Caco-2 (cell line): Measurements from ENCODE around the gene SMIM38. TPM values are rescaled to one million over a fixed set of nuclear protein-coding genes. Genes with fewer than 3 reads are reported as not detected.

Experiments
- BruUV-seq: library from RNA; stranded (reverse); fragments of 400-500 nt; replicated peaks from 2 replicates; lab custom pipeline; 2021; lab: Mats Ljungman, UMichigan
- CTCF ChIA-PET: fragments of 300-600 bp; sonication (Branson Sonifier 250); formaldehyde crosslinking; loops from one replicate; lab custom pipeline; 2022; ENCODE audit warnings: antibody characterized with exemption; lab: Charles Lee
- POLR2A ChIA-PET: fragments of 300-600 bp; sonication (Branson Sonifier 250); formaldehyde crosslinking; loops from one replicate; lab custom pipeline; 2022; ENCODE audit warnings: antibody characterized with exemption; lab: Charles Lee
- DNase-seq, 2 experiments: peaks; one replicate each; pipeline versions ENCODE4 v3.0.0 to v3.0.0-alpha.2; 2020 to 2022
- H3K27me3 ChIP-seq: replicated peaks from 2 replicates; pipeline ENCODE4 v1.6.0; 2011; ENCODE audit warnings: low read length; ENCODE audit not compliant: control insufficient read depth, insufficient read depth
- H3K36me3 ChIP-seq: 2 replicates; pipeline ENCODE4 v1.5.1; 2011; ENCODE audit warnings: low read length; ENCODE audit not compliant: control insufficient read depth, insufficient read depth
- H3K4me1 ChIP-seq: fragments of 250-450 bp; sonication (Bioruptor Pico); 2 replicates; pipeline ENCODE4 v1.5.1; 2020; ENCODE audit warnings: mild to moderate bottlenecking
- H3K4me3 ChIP-seq: 2 replicates; pipeline ENCODE4 v1.5.1; 2011; ENCODE audit warnings: low read depth, mild to moderate bottlenecking, control low read depth, low read length
- H3K9me3 ChIP-seq: fragments of 250-450 bp; sonication (Bioruptor Pico); 2 replicates; pipeline ENCODE4 v1.5.1; 2020; ENCODE audit warnings: mild to moderate bottlenecking, moderate library complexity
- H3K27ac Mint-ChIP-seq: one replicate; pipeline ENCODE4 v1.8.0; 2022; ENCODE audit warnings: mixed read lengths; ENCODE audit not compliant: unreplicated experiment
- H3K27me3 Mint-ChIP-seq: one replicate; pipeline ENCODE4 v1.8.0; 2022; ENCODE audit warnings: mixed read lengths; ENCODE audit not compliant: insufficient read depth, unreplicated experiment
- H3K36me3 Mint-ChIP-seq: one replicate; pipeline ENCODE4 v1.8.0; 2022; ENCODE audit warnings: mild to moderate bottlenecking, mixed read lengths; ENCODE audit not compliant: insufficient read depth, unreplicated experiment
- H3K4me1 Mint-ChIP-seq: one replicate; pipeline ENCODE4 v1.8.0; 2022; ENCODE audit warnings: low read depth, mixed read lengths; ENCODE audit not compliant: unreplicated experiment
- H3K4me3 Mint-ChIP-seq: one replicate; pipeline ENCODE4 v1.8.0; 2022; ENCODE audit warnings: mild to moderate bottlenecking, moderate library complexity, mixed read lengths; ENCODE audit not compliant: unreplicated experiment
- H3K9me3 Mint-ChIP-seq: one replicate; pipeline ENCODE4 v1.8.0; 2022; ENCODE audit warnings: mixed read lengths; ENCODE audit not compliant: unreplicated experiment
- intact Hi-C: fragments of 100-400 bp; cut with micrococcal nuclease; formaldehyde crosslinking; loops from one replicate; pipeline ENCODE4 v1.10.0; 2022; ENCODE audit not compliant: unreplicated experiment
- total RNA-seq: library from RNA; stranded (reverse); gene quantifications from 2 replicates; pipeline ENCODE4 v1.2.3, GENCODE V29; 2022
- TF ChIP-seq, protein P1 (sequence below), 2 experiments: fragments of 200-600 bp in 1 of 2; IDR thresholded peaks; 1 replicate in 1 of 2; 2 replicates in 1 of 2; pipeline versions ENCODE4 v1.5.1 to v1.8.0; 2011 to 2022; ENCODE audit warnings: antibody characterized with exemption in 1 of 2, control low read depth in 1 of 2, inconsistent platforms in 1 of 2, low read depth in 1 of 2, low read length in 1 of 2, mild to moderate bottlenecking in 1 of 2, moderate library complexity in 1 of 2; ENCODE audit not compliant: insufficient read depth in 1 of 2, severe bottlenecking in 1 of 2, unreplicated experiment in 1 of 2

The SMIM38 gene
- total RNA-seq, 1 experiment from 2014 or later = 0.66 TPM

DNA sequence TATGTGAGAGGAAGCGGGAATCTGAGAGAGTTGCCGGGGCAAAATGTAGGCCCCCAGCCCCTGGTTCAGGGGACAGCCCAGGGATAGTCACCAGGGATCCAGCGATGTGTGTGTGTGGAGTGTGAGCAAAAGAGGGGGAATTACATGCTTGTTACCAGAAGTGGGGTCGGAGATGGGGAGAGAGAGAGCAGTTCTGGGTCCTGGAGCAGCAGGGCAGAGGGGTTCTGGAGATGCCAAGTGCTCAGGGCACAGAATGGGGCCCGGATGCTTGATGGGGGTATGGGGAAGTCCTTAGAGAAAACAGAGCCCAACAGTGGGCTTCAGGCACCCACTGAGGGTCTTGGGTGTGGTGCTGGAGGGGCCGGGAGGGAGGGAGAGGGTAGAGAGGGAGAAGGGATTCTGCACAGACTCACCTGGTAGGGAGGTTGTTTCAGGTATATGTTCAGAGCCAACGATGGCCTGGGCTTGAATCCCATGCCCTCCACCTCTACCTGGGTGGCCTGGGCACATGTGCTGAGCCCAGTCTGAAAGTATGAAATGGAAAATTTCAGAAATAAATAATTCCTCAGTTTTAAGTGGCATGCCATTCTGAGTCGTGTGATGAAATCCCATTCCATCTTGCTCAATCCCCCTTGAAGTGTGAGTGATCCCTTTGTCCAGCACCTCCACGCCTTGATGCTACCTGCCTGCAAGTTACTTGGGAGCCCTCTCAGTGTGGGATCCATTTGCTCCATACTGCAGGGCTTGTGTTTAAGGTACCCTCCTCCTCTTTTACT lies 12.4 kb downstream of the SMIM38 start:
- BruUV-seq = no TSS peak
- CTCF ChIA-PET = no interaction called here
- H3K4me1 Mint-ChIP-seq = peaks cover 8% of the 10 kb centered on the region

DNA sequence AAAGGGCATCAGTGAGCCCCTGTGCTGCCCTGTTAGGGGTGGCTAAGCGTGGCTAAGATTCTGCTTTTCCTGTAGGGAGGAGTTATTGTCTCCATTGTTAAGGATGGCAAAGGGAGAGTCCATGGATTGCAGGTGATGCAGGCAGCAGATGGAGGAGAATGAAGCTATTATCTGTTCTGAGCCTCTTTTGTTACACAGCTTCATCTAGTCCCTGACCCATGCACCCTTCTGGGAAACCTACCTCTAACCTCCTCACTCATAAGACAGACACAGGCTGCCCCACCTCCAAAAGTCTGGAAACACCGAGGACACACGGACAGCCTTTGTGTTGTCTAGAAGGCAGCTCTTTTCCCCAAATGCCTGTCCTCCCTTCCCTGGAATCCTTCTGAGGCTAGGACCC lies 13.7 kb downstream of the SMIM38 start:
- Mint-ChIP-seq H3K27ac (no peak overlapping the region), H3K4me1 (peaks cover 8% of the 10 kb centered on the region), H3K36me3 (no peaks in the 10 kb centered on the region), H3K9me3 (no peaks in the 10 kb centered on the region), H3K4me3 (no peak overlapping the region), H3K27me3 (no peaks in the 10 kb centered on the region)
- ChIA-PET CTCF (no interaction called here), POLR2A (no interaction called here)
- peaks cover 16% of the 10 kb centered on the region for H3K4me1 ChIP-seq
- H3K4me3 ChIP-seq = no peak overlapping the region
- H3K9me3 ChIP-seq = peaks cover 8% of the 10 kb centered on the region; the same call in 1 of the 2 replicates
- no peak for DNase-seq
- intact Hi-C loops = no loop called here
- TF ChIP-seq, protein P1, sequence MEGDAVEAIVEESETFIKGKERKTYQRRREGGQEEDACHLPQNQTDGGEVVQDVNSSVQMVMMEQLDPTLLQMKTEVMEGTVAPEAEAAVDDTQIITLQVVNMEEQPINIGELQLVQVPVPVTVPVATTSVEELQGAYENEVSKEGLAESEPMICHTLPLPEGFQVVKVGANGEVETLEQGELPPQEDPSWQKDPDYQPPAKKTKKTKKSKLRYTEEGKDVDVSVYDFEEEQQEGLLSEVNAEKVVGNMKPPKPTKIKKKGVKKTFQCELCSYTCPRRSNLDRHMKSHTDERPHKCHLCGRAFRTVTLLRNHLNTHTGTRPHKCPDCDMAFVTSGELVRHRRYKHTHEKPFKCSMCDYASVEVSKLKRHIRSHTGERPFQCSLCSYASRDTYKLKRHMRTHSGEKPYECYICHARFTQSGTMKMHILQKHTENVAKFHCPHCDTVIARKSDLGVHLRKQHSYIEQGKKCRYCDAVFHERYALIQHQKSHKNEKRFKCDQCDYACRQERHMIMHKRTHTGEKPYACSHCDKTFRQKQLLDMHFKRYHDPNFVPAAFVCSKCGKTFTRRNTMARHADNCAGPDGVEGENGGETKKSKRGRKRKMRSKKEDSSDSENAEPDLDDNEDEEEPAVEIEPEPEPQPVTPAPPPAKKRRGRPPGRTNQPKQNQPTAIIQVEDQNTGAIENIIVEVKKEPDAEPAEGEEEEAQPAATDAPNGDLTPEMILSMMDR (IDR thresholded peaks at IDR 0.05; ENCODE audit: insufficient read depth in 1 of 2, low read depth in 1 of 2, low read length in 1 of 2, severe bottlenecking in 1 of 2, unreplicated experiment in 1 of 2) = no peak
- no peaks in the 10 kb centered on the region for H3K27me3 ChIP-seq
- BruUV-seq = no TSS peak
- H3K36me3 ChIP-seq = no peaks in the 10 kb centered on the region

More for the DNA sequence above, 12.4 kb downstream of the SMIM38 start:
- H3K27ac Mint-ChIP-seq = no peak overlapping the region
- Histone ChIP-seq H3K27me3 (no peaks in the 10 kb centered on the region), H3K4me3 (no peak overlapping the region), H3K36me3 (no peaks in the 10 kb centered on the region), H3K9me3 (peaks cover 18% of the 10 kb centered on the region; the same call in 1 of the 2 replicates), H3K4me1 (peaks cover 16% of the 10 kb centered on the region)
- intact Hi-C loops = no loop called here
- H3K36me3 Mint-ChIP-seq = no peaks in the 10 kb centered on the region
- DNase-seq = no peak
- POLR2A ChIA-PET = no interaction called here
- peaks cover 13% of the 10 kb centered on the region for H3K9me3 Mint-ChIP-seq
- no peaks in the 10 kb centered on the region for H3K27me3 Mint-ChIP-seq
- TF ChIP-seq, protein P1 (IDR thresholded peaks at IDR 0.05; ENCODE audit: insufficient read depth in 1 of 2, low read depth in 1 of 2, low read length in 1 of 2, severe bottlenecking in 1 of 2, unreplicated experiment in 1 of 2) = no peak
- H3K4me3 Mint-ChIP-seq = no peak overlapping the region

DNA sequence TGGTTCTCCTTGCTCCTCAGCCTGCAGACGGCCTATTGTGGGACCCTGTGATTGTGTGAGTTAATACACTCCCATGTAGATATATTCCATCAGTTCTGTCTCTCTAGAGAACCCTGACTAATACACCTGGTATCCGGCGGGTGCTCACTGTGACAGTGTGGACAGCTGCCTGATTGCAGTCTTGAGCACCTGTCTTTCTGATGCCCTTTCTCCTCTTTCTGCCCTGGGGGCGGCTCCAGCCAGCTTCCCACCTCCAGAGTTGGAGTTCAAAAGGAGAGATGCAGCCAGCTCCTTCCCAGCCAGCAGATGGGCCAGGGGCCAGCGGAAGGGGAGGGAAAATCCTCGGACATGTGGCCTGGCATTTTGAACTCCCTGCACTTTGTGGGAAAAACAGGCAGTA lies 15.0 kb downstream of the SMIM38 start:
- ChIA-PET POLR2A (no interaction called here), CTCF (interaction anchor here (1.3 to 1.6 kb wide), 2 partner anchors 39 to 104 kb away, joined by 7 to 8 read pairs; no protein-coding TSS in a partner anchor)
- DNase-seq = peak; percentile 64 to 81
- Mint-ChIP-seq H3K36me3 (no peaks in the 10 kb centered on the region), H3K4me1 (peaks cover 8% of the 10 kb centered on the region), H3K4me3 (no peak overlapping the region), H3K27me3 (no peaks in the 10 kb centered on the region), H3K9me3 (no peaks in the 10 kb centered on the region), H3K27ac (no peak overlapping the region)
- TF ChIP-seq, protein P1 (IDR thresholded peaks at IDR 0.05; ENCODE audit: insufficient read depth in 1 of 2, low read depth in 1 of 2, low read length in 1 of 2, severe bottlenecking in 1 of 2, unreplicated experiment in 1 of 2) = no peak
- no TSS peak for BruUV-seq
- Histone ChIP-seq H3K4me3 (no peak overlapping the region), H3K36me3 (no peaks in the 10 kb centered on the region), H3K9me3 (peaks cover 6% of the 10 kb centered on the region; the same call in 1 of the 2 replicates), H3K4me1 (peaks cover 16% of the 10 kb centered on the region), H3K27me3 (no peaks in the 10 kb centered on the region)
- intact Hi-C loops = no loop called here
